ENCODE data around the gene AKAP8L.

Gene AKAP8L, protein sequence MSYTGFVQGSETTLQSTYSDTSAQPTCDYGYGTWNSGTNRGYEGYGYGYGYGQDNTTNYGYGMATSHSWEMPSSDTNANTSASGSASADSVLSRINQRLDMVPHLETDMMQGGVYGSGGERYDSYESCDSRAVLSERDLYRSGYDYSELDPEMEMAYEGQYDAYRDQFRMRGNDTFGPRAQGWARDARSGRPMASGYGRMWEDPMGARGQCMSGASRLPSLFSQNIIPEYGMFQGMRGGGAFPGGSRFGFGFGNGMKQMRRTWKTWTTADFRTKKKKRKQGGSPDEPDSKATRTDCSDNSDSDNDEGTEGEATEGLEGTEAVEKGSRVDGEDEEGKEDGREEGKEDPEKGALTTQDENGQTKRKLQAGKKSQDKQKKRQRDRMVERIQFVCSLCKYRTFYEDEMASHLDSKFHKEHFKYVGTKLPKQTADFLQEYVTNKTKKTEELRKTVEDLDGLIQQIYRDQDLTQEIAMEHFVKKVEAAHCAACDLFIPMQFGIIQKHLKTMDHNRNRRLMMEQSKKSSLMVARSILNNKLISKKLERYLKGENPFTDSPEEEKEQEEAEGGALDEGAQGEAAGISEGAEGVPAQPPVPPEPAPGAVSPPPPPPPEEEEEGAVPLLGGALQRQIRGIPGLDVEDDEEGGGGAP

GRCh38 chr19:15418579-15419412 lies at the start of gene AKAP8L:
AKAP8L (minus strand) TSS chr19:15418988; CDS start chr19:15418923, 65 bp downstream.
- DNase-seq (ENCODE audit: low read depth): peak; percentile 91

DNA sequence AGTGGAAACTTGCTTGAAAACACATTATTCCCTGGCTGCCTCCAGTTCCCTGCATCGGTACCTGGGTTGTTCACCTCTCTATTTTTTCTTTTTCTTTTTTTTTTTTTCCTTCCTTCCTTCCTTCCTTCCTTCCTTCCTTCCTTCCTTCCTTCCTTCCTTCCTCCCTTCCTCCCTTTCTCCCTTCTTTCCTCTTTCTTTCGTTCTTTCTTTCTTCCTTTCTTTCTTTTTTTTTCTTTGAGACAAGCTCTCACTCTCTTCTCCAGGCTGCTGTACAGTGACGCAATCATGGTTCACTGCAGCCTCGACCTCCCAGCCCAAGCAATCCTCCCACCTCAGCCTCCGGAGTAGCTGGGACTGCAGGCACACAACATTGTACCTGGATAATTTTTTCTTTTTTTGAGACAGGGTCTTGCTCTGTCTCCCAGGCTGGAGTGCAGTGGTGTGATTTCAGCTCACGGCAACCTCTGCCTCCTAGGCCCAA lies 49.0 kb upstream of the AKAP8L start:
- no peak for DNase-seq (ENCODE audit: low read depth)

DNA sequence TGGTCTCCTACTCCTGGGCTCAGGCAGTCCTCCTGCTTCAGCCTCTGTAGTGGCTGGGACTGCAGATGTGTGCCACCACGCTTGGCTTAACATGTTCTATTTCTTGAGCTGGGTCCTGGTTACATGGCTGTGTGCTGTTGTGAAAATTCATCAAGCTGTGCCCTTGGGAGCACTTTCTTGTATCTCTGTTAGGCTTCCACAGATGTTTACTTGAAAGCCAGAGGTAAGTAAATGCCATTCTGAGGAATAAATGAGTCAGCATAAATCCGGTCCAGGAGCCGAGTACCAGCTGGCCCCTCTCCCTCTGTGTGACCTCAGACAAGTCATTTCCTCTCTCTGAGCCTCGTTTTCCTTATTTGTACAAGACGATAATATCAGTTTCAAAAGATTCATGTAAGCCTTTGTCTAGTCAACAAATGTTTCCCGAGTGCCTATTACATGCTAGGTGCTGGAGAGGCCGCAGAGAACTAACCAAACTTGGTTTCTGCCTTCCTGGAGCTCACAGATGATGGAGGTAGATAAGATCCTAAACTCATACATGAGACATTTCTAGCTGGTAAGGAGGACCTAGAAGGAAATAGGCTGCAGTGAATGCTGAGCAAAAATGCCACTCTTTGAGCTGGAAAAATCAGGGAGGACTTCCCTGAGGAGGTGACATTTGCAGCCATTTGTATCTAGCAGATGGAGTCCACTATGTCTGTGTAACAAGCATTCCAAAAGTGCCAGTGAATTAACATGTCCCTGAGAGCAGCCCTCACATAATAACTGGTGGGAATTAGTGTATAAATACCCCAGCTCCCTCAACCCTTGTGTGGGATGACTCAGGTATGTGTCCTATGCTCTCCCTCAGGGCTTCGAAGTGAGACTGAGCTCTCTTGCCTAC lies 48.3 kb upstream of the AKAP8L start:
- DNase-seq (ENCODE audit: low read depth): no peak

DNA sequence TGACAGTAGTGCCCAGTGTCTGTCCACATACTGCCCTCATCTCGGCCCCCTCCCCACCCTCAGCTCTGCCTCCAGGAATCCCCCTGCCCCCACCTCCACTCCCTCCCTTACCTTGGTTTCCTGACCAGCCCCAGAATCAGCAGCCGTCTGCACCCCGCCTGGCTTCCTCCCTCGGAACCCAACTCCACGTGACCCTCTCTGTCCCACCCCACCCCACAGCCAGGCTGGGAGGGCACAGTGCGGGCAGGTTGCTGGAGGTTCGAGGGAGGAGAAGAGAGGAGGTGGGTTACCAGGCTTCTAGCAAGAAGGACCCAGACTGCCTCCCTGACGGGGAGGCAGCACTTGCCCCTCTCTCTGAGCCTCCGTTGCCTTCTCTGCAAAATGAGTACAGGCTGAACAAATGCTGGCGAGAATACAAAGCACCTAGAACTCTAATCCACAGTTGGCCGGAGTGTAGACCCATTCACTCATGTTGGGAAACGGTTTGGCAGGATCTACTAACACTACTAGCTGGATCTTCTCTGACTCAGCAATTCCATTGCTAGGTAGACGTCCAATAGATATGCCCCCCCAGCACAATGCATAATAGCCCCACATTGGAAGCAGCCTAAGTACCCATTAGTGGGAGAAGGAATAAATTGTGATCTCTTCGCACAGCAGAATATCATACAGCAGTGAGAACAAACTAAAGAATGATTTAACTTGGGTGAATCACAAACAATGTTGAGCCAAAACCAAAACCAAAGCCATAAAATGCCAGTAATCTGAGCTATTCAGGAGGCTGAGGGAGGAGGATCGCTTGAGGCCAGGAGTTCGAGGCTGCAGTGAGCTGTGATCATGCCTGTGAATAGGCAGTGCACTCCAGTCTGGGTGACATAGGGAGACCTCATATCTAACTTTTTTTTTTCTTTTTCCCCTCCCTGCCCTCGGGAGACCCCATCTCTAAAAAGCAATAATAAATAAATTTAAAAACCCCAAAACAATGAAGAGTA lies 45.9 kb upstream of the AKAP8L start, which contains the start of gene RASAL3:
RASAL3 (minus strand) TSS at position 151 of the 992 bp plus-strand sequence. CDS start 186 bp downstream, outside the sequence.
- DNase-seq (ENCODE audit: low read depth): peak; percentile 51

DNA sequence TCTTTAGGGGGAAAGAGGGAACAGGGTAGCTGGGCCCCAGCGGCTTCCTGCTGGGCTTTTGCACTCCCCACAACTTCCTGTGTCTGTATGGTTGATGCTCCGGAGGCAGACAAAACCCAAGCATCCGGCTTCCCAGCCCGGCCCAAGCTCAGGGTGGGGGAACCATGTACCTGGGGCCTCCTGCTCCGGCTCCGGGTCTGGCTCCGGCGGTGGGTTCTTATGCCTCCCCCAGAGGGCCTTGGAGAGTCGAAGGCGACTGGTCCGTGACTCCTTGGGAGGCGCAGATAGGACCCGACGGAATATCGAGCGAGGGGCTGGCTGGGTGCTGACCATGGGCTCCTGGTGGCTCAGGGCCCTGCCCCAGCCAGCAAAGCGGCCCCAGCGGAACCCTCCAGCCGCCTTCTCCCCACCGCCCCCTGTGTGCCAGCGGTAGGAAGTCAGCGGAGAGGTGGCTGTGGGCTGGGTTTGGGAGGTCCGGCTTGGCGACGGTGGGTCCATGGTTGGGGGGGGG lies 45.1 kb upstream of the AKAP8L start:
- DNase-seq (ENCODE audit: low read depth): peak; percentile 59

- no peak for DNase-seq (ENCODE audit: low read depth)
Measured at GRCh38 chr19:15461694-15462093, 42.9 kb upstream of the AKAP8L start.

GRCh38 chr19:15457701-15458484 lies 39.1 kb upstream of the AKAP8L start:
- DNase-seq (ENCODE audit: low read depth): no peak

DNA sequence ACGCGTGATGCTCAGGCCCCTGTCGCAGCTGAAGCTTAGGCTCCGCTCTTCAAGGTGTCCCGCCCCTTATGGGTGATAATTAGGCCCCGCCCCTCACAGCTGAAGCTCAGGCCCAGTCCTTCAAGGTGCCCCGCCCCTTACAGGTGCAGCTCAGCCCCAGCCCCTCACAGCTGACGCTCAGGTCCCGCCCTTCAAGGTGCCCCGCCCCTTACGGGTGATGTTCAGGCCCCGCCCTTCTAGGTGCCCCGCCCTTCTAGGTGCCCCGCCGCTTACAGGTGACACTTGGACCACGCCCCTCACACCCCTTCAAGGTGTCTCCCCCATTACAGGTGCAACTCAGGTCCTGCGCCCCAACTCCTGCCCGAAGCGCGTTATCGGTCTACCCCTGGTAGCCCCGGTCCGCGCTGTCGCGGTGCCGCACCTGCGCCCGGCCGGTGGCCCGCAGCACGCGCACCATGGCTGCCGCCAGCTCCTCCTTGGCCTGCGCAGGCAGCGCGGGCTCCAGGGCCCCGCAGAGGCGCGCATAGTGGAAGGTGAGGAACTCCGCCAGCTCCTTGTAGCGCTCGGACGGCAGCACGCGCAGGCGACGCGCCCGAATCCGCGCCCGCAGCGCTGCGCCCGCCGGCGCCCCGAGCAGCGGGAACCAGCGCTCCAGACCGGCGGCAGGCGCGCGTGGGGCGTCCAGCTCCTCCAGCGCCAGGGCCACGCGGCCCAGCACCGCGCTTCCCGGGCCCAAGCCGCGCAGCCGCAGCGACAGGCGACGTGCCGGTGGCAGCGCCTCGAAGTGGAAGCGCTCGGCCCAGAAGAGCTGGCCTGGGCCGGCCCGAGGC lies 38.3 kb upstream of the AKAP8L start:
- no peak for DNase-seq (ENCODE audit: low read depth)

GRCh38 chr19:15456441-15456840 lies 37.7 kb upstream of the AKAP8L start:
- DNase-seq (ENCODE audit: low read depth): no peak

DNA sequence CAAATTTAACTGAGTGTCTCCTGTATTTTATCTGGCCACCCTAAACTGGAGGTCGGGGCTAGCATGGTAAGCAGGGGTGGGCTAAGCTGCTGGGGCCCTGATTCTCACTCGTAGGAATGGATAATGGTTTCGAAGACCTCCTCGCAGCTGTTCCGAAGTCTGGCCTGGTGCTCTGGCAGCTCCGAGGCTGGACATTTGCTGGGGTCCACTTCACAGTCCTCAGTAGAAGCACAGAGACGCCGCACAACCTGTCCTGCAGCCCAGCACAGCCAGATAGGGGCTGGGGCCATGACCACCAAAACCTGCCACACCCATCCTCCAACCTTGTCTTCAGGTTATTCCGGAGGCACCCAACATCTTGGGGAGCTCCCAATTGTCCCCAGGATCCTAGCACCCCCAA lies 37.2 kb upstream of the AKAP8L start:
- no peak for DNase-seq (ENCODE audit: low read depth)

DNA sequence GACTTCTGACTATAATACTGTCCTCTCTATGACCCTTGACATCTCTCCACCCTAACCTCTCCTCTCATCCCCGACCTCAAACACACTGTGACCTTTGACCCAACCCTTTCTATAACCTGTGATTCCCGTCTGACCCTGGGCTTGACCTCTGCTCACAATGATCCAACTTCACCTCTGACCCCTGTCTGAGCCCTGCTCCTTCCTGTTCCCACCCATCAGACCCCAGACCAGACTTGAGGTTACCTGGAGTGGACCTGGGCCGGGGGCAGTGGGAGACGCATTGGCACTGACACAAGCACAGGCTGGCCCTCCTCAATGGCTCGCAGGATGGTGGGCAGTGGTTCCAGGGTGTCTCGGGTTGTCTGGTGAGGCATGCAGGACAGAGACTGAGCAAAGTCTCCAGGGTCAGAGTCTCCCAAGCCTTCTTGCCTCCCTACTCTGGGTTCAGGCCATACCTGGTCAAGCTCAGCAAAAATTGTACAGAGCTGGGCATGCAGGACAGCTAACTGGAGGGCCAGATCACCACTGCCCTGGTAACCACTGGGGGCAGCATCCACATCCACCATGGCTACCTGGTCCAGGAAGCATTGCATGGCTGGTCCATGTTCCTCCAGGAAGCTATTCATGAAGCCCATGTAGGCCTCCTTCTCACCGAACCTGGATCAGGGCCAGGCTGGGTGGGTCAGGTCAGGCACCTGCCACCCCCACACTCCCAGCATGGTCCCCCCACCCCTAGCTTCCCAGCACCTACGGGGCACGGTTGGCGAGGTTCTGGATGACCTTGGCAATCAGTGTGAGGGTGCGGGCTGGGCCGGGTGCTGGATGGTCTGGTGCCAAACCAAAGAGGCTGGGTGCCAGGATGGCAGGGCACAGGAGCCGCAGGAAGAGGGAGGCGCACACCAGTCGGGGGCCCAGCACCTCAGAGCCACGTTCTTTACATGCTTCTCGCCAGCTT lies 35.4 kb upstream of the AKAP8L start:
- no peak for DNase-seq (ENCODE audit: low read depth)

- DNase-seq (ENCODE audit: low read depth): no peak
Measured at GRCh38 chr19:15453091-15453578, 34.3 kb upstream of the AKAP8L start.

GRCh38 chr19:15452111-15453047 lies 33.6 kb upstream of the AKAP8L start:
- no peak for DNase-seq (ENCODE audit: low read depth)

GRCh38 chr19:15450528-15450890 lies 31.7 kb upstream of the AKAP8L start:
- DNase-seq (ENCODE audit: low read depth): no peak

DNA sequence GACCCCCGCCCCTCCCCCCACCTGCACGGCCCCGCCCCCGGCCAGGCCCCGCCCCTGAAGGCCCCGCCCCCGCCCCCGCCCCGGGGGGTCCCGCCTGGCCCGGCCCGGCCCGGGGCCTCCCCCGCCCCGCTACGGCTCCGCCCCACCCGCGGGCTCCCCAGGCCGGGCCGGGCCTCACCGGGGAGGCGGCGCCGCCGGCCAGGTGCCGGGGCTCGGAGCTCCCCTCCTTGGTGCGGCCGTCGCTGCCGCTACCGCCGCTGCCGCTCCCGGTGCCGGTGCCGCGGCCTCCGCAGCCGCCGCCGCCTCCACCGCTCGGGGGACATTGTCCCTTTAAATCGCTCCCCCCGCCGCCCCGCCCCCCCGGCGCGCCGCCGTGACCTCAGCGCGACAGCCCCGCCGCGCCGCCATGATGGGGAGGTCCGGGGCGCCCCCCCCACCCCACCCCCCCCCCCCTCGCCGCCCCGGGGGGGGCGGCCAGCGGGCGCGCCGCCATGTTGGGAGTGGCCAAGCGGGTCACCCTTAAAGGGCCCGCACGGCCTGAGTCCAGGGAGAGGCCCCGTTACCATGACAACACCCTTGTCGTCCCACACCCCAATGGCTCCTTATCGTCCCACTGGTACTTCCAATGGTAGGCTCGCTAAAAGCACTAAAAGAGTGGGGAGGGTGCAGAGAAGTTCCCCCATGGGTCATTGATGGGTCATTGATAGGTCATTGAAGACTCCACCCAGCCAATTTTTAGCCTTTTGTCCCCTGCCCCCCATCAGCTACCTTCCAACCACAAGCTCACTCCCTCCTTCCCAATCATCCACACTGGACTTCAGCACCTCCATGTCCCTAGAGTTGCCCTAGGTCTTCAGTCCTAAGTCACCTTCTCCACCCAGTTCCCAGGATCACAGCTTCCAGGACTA lies 31.1 kb upstream of the AKAP8L start, which contains the start of gene WIZ:
WIZ (minus strand) TSS at position 337 of the 908 bp plus-strand sequence. CDS start 1,649 bp downstream, outside the sequence.
- DNase-seq (ENCODE audit: low read depth): peak; percentile 74
